ENCODE measurements around the gene SECISBP2L. TPM values are rescaled to one million over a fixed set of nuclear protein-coding genes. Genes with fewer than 3 reads are reported as not detected.
"Not testable (repeated sequence)": the region's sequence is repeated elsewhere in the genome, so short reads cannot be mapped to it uniquely, and the experiment has no call there.

Gene SECISBP2L
- total and polyA plus RNA-seq, 8 donors, result 5.1 to 28.4 (median 17.7) TPM

GRCh38 chr15:48972750-48973503 is 73.3 kb downstream of the SECISBP2L start:
- Histone ChIP-seq H3K27me3 (no peaks in the 10 kb centered on the region), H3K4me3 (no peak overlapping the region), H3K27ac (no peak overlapping the region), H3K9me3 (no peaks in the 10 kb centered on the region), H3K36me3 (no peaks in the 10 kb centered on the region), H3K4me1 (peaks cover 0 to 6% (median 4%) of the 10 kb centered on the region in 3 donors)
- WGBS, 2 donors, result 84 to 91% methylated on average over 35 of the region's 35 CpGs
- FAIRE-seq (no peak), DNase-seq (peak in 1 of 6 donors; percentile 51), ATAC-seq (no peak)
- TF ChIP-seq, protein P1, sequence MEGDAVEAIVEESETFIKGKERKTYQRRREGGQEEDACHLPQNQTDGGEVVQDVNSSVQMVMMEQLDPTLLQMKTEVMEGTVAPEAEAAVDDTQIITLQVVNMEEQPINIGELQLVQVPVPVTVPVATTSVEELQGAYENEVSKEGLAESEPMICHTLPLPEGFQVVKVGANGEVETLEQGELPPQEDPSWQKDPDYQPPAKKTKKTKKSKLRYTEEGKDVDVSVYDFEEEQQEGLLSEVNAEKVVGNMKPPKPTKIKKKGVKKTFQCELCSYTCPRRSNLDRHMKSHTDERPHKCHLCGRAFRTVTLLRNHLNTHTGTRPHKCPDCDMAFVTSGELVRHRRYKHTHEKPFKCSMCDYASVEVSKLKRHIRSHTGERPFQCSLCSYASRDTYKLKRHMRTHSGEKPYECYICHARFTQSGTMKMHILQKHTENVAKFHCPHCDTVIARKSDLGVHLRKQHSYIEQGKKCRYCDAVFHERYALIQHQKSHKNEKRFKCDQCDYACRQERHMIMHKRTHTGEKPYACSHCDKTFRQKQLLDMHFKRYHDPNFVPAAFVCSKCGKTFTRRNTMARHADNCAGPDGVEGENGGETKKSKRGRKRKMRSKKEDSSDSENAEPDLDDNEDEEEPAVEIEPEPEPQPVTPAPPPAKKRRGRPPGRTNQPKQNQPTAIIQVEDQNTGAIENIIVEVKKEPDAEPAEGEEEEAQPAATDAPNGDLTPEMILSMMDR (IDR thresholded peaks at IDR 0.05), result no peak
- intact Hi-C loops (cut with DNase I), result no loop called here

- ATAC-seq; intact Hi-C loops (cut with DNase I); H3K9me3 ChIP-seq; H3K4me1 ChIP-seq; H3K4me3 ChIP-seq; H3K27me3 ChIP-seq; DNase-seq; H3K36me3 ChIP-seq; FAIRE-seq; H3K27ac ChIP-seq: not testable (repeated sequence)
- 67 to 83% methylated on average over 1 of the region's 1 CpG for WGBS, 2 donors
Measured at GRCh38 chr15:48970926-48971325, 75.3 kb downstream of the SECISBP2L start.

DNA sequence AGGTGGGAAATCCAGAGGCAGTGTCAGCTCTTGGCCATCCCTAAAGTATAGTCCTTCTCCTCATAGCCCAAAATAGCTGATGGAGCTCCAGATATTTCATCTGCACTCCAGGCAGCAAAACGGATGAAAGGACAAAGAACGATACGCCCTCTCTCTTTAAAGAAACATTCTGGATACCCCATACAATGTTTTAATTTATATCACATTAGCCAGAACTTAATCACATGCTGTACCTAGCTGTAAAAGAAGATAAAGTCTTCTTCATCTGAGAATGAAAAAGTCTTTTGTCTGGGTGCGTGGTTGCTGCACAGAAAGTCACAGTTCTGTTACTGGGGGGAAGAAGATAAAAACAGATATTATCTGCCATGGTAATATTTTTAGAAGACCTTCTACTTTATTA is 78.2 kb downstream of the SECISBP2L start:
- 68 to 78% methylated on average over 4 of the region's 4 CpGs for WGBS, 2 donors
- no peak for DNase-seq
- no peak for FAIRE-seq
- Histone ChIP-seq H3K27ac (no peak overlapping the region), H3K36me3 (no peaks in the 10 kb centered on the region), H3K4me3 (no peak overlapping the region), H3K4me1 (peaks cover 0 to 11% (median 0%) of the 10 kb centered on the region in 3 donors), H3K27me3 (peaks cover 0 to 24% (median 2%) of the 10 kb centered on the region in 4 donors), H3K9me3 (no peaks in the 10 kb centered on the region)
- no peak for ATAC-seq
- intact Hi-C loops (cut with DNase I), result no loop called here
- TF ChIP-seq, protein P1 (IDR thresholded peaks at IDR 0.05), result no peak

GRCh38 chr15:48967336-48967735 is 78.9 kb downstream of the SECISBP2L start:
- no peak for ATAC-seq
- intact Hi-C loops (cut with DNase I), result no loop called here

GRCh38 chr15:48966595-48967301 is 79.5 kb downstream of the SECISBP2L start:
- H3K27me3 ChIP-seq, result peaks cover 0 to 24% (median 2%) of the 10 kb centered on the region in 4 donors
- 51 to 68% methylated on average over 2 of the region's 2 CpGs for WGBS, 2 donors
- TF ChIP-seq, protein P1 (IDR thresholded peaks at IDR 0.05), result no peak
- no peak overlapping the region for H3K27ac ChIP-seq
- ATAC-seq, result no peak
- no peak for FAIRE-seq
- H3K4me3 ChIP-seq, result no peak overlapping the region
- no peak for DNase-seq
- intact Hi-C loops (cut with DNase I), result no loop called here
- no peaks in the 10 kb centered on the region for H3K9me3 ChIP-seq
- H3K4me1 ChIP-seq, result peaks cover 0 to 14% (median 0%) of the 10 kb centered on the region in 3 donors
- no peaks in the 10 kb centered on the region for H3K36me3 ChIP-seq

More at GRCh38 chr15:48967336-48967735, 78.9 kb downstream of the SECISBP2L start:
- Histone ChIP-seq H3K9me3 (no peaks in the 10 kb centered on the region), H3K27ac (no peak overlapping the region), H3K36me3 (no peaks in the 10 kb centered on the region), H3K4me1 (peaks cover 0 to 14% (median 0%) of the 10 kb centered on the region in 3 donors), H3K27me3 (peaks cover 0 to 24% (median 2%) of the 10 kb centered on the region in 4 donors), H3K4me3 (no peak overlapping the region)
- TF ChIP-seq, protein P1 (IDR thresholded peaks at IDR 0.05), result no peak
- no peak for FAIRE-seq
- DNase-seq, result no peak
